ENCODE data around the gene GTF2IRD1.
"Not testable (repeated sequence)": the region's sequence is repeated elsewhere in the genome, so short reads cannot be mapped to it uniquely, and the experiment has no call there.

DNA sequence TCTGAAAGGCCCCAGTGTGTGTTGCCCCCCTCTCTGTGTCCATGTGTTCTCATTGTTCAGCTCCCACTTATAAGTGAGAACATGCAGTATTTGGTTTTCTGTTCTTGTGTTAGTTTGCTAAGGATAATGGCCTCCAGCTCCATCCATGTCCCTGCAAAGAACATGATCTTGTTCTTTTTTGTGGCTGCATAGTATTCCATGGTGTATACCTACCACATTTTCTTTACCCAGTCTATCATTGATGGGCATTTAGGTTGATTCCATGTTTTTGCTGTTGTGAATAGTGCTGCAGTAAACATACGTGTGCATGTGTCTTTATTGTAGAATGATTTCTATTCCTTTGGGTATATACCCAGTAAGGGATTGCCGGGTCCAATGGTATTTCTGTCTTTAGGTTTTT, 37.8 kb downstream of the GTF2IRD1 start:
- not testable (repeated sequence) for TF ChIP-seq EZH2 (IDR thresholded peaks at IDR 0.05; ENCODE audit: borderline replicate concordance, low read length)
- TF ChIP-seq, protein P1, sequence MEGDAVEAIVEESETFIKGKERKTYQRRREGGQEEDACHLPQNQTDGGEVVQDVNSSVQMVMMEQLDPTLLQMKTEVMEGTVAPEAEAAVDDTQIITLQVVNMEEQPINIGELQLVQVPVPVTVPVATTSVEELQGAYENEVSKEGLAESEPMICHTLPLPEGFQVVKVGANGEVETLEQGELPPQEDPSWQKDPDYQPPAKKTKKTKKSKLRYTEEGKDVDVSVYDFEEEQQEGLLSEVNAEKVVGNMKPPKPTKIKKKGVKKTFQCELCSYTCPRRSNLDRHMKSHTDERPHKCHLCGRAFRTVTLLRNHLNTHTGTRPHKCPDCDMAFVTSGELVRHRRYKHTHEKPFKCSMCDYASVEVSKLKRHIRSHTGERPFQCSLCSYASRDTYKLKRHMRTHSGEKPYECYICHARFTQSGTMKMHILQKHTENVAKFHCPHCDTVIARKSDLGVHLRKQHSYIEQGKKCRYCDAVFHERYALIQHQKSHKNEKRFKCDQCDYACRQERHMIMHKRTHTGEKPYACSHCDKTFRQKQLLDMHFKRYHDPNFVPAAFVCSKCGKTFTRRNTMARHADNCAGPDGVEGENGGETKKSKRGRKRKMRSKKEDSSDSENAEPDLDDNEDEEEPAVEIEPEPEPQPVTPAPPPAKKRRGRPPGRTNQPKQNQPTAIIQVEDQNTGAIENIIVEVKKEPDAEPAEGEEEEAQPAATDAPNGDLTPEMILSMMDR (IDR thresholded peaks at IDR 0.05; ENCODE audit: low read length), result not testable (repeated sequence)
